ENCODE measurements around the gene SMARCA4. TPM values are rescaled to one million over a fixed set of nuclear protein-coding genes. Genes with fewer than 3 reads are reported as not detected.
"Not testable (repeated sequence)": the region's sequence is repeated elsewhere in the genome, so short reads cannot be mapped to it uniquely, and the experiment has no call there.

Gene SMARCA4
- total RNA-seq, 1 experiment from 2014 or later, result 94.6 TPM

DNA sequence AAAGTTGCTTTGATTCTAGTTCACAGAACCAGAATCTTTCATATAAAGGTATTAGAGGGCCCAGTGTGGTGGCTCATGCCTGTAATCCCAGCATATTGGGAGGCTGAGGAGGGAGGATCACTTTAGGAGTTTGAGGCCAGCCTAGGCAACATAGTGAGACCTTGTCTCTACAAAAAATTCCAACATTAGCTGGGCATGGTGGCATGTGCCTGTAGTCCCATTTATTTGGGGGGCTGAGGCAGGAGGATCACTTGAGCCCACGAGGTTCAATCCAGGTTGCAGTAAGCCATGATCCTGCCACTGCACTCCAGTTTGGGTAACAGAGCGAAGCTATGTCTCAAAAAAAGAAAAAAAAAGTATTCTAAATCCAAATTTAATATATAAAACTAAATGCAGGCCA, 137.5 kb downstream of the SMARCA4 start:
- no peak for DNase-seq (ENCODE audit: low read depth)

GRCh38 chr19:11098861-11099260, 138.0 kb downstream of the SMARCA4 start:
- no peak for DNase-seq (ENCODE audit: low read depth)

GRCh38 chr19:11100049-11100448, 139.2 kb downstream of the SMARCA4 start:
- DNase-seq (ENCODE audit: low read depth), result no peak

- DNase-seq (ENCODE audit: low read depth), result no peak
These were observed 140.2 kb downstream of the SMARCA4 start for GRCh38 chr19:11101057-11101456.

GRCh38 chr19:11102944-11103343, 142.1 kb downstream of the SMARCA4 start:
- no peak for DNase-seq (ENCODE audit: low read depth)

DNA sequence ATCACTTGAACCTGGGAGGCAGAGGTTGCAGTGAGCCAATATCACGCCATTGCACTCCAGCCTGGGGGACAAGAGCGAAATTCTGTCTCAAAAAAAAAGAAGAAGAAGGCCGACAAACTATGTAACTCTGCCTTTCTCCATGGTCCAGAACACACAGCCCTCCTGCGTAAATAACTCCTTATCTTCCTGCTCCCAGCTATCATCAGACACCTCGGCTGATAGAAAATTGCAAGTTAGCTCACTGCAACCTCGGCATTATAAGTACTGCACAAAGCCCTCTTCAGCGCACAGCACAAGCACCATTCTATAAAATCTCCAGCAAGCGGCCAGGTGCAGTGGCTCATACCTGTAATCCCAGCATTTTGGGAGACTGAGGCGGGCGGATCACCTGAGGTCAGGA, 142.8 kb downstream of the SMARCA4 start:
- DNase-seq (ENCODE audit: low read depth), result not testable (repeated sequence)

- DNase-seq (ENCODE audit: low read depth), result no peak
These were observed 144.3 kb downstream of the SMARCA4 start for GRCh38 chr19:11105014-11105636.

GRCh38 chr19:11106477-11106876, 145.6 kb downstream of the SMARCA4 start:
- no peak for DNase-seq (ENCODE audit: low read depth)

DNA sequence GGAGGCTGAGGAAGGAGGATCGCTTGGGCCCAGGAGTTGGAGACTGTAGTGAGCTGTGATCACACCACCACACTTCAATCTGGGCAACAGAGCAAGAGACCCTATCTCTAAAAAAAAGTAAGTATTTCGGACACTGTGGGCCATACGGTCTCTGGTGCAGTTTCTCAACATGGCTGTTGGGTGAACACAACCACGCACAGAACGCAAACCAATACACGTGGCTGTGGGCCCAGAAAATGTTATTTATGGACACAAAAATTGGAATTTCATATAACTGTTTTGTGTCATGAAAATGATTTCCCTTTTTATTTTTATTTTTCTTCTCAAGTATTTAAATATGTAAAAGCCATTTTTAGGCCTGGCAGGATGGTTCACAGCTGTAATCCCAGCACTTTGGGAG, 147.9 kb downstream of the SMARCA4 start:
- no peak for DNase-seq (ENCODE audit: low read depth)

DNA sequence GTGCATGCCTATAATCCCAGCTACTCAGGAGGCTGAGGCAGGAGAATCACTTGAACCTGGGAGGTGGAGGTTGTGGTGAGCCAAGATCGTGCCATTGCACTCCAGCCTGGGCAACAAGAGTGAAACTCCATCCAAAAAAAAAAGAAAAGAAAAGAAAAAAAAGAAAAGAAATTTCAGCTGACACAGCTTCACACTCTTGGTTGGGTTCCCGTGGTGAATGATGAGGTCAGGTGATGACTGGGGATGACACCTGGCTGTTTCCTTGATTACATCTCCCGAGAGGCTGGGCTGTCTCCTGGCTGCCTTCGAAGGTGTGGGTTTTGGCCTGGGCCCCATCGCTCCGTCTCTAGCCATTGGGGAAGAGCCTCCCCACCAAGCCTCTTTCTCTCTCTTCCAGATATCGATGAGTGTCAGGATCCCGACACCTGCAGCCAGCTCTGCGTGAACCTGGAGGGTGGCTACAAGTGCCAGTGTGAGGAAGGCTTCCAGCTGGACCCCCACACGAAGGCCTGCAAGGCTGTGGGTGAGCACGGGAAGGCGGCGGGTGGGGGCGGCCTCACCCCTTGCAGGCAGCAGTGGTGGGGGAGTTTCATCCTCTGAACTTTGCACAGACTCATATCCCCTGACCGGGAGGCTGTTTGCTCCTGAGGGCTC, 150.4 kb downstream of the SMARCA4 start:
- DNase-seq (ENCODE audit: low read depth), result no peak

DNA sequence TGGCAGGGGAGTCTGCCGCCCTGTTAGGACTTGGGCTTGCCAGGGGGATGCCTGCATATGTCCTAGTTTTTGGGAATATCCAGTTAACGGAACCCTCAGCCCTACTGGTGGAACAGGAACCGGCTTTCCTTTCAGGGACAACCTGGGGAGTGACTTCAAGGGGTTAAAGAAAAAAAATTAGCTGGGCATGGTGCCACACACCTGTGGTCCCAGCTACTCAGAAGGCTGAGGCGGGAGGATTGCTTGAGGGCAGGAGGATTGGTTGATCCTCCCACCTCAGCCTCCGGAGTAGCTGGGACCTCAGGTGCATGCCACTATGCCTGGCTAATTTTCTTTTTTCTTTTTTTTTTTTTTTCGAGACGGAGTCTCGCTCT, 150.9 kb downstream of the SMARCA4 start:
- peak; percentile 42 for DNase-seq (ENCODE audit: low read depth)

Other genes starting within 250 kb of the SMARCA4 start
- 49.9 and 91.8 TPM in 2 replicates for gene DNM2, start 243.0 kb upstream of the SMARCA4 start, total RNA-seq (2014; rRNA removed; shearing (Covaris generic))
- gene TMED1, start 124.8 kb upstream of the SMARCA4 start, total RNA-seq (2014; rRNA removed; shearing (Covaris generic)), result 67.6 and 88.9 TPM in 2 replicates
- gene C19orf38, start 112.6 kb upstream of the SMARCA4 start, total RNA-seq (2014; rRNA removed; shearing (Covaris generic)), result 0.12 TPM in 1 of 2 replicates, not detected in the other
- gene CARM1, start 89.5 kb upstream of the SMARCA4 start, total RNA-seq (2014; rRNA removed; shearing (Covaris generic)), result 16.5 and 24.1 TPM in 2 replicates
- gene YIPF2, start 32.4 kb upstream of the SMARCA4 start, total RNA-seq (2014; rRNA removed; shearing (Covaris generic)), result 82.8 and 99.4 TPM in 2 replicates
- gene TIMM29, start 32.2 kb upstream of the SMARCA4 start, total RNA-seq (2014; rRNA removed; shearing (Covaris generic)), result 24.5 and 37.7 TPM in 2 replicates
- gene LDLR, start 128.4 kb downstream of the SMARCA4 start, total RNA-seq (2014; rRNA removed; shearing (Covaris generic)), result 65.7 and 89.0 TPM in 2 replicates
- 55.4 and 64.4 TPM in 2 replicates for gene SPC24, start 194.8 kb downstream of the SMARCA4 start, total RNA-seq (2014; rRNA removed; shearing (Covaris generic))
- gene KANK2, start 236.5 kb downstream of the SMARCA4 start, total RNA-seq (2014; rRNA removed; shearing (Covaris generic)), result 131 and 183 TPM in 2 replicates